ENCODE results near the gene IPP. TPM values are rescaled to one million over a fixed set of nuclear protein-coding genes. Genes with fewer than 3 reads are reported as not detected.

IPP gene
- polyA plus RNA-seq, result 10 to 100 TPM; 13.4 to 20.4 (median 17.6) TPM

DNA sequence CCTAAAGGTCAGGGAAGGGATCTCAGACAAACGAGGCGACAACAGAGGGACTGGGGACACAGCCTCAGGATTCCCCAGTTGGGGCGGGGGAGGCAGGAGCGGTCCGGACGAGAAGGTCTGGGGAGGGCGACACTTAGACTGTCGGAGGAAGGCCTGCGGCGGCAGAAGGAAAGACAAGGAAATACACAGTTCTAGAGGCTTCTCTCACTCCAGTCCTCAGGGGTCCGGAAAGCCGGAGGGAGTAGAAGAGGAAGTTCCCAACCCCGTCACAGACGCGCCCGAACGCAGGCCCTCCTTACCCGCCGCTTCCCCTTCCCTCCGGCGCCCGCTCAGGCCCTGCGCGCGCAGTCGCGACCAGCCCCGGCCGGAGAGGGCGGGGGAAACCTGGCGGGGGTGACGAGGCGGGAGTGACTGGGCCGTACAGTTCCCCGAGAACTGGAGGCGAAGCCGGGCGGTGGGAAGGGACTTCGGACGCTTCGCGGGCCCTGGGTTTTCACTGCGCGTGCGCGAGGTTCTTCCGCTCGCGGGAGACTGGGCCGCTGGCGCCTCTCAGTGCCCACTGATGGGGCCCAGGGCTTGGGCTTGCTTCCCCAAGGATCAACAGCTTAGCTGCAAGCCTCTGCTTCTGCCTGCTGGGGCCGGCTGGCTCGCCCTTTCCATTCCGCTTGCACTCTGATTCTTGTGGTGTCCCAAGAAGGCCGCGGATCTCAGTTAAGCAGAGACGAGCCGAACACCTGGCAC, at the start of gene IPP:
Gene IPP, minus strand, starts transcription at position 356 of the 741 bp plus-strand sequence. CDS start 4,242 bp downstream, outside the sequence.
- no peaks in the 10 kb centered on the region for H3K36me3 Mint-ChIP-seq
- H3K27ac Mint-ChIP-seq, result peak within 1 kb of the TSS; percentile 98 to 100 (median 99)
- peaks cover 9 to 12% (median 11%) of the 10 kb centered on the region in 3 donors for H3K27me3 Mint-ChIP-seq (ENCODE audit: low read depth in 3 of 3)
- H3K4me3 Mint-ChIP-seq, result peak within 1 kb of the TSS; percentile 93 to 100 (median 98)
- peak; percentile 95 to 96 (median 96) for DNase-seq
- peaks cover 0 to 5% (median 0%) of the 10 kb centered on the region in 6 donors for H3K9me3 Mint-ChIP-seq
- peaks cover 20 to 40% of the 10 kb centered on the region in 2 donors for H3K4me1 Mint-ChIP-seq

DNA sequence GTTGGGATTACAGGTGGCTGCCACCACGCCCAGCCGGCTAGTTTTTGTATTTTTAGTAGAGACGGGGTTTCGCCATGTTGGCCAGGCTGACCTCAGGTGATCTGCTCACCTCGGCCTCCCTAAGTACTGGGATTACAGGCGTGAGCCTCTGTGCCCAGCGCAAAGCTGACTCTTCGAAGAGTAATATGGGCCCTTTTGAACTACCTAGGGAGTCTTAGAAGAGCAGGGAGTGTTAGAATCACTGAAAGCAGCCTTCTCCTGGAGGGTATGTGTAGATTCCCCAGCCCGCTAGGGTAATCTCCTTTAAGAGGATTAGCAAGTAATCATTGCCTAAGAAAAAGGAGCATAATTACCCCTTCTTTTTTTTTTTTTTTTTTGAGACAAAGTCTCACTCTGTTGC, 46.5 kb upstream of the IPP start:
- no peaks in the 10 kb centered on the region for H3K9me3 Mint-ChIP-seq
- no peak overlapping the region for H3K4me3 Mint-ChIP-seq
- H3K36me3 Mint-ChIP-seq, result no peaks in the 10 kb centered on the region
- peaks cover 2 to 7% (median 3%) of the 10 kb centered on the region in 3 donors for H3K27me3 Mint-ChIP-seq (ENCODE audit: low read depth in 3 of 3)
- no peaks in the 10 kb centered on the region for H3K4me1 Mint-ChIP-seq
- no peak for DNase-seq
- no peak overlapping the region for H3K27ac Mint-ChIP-seq

DNA sequence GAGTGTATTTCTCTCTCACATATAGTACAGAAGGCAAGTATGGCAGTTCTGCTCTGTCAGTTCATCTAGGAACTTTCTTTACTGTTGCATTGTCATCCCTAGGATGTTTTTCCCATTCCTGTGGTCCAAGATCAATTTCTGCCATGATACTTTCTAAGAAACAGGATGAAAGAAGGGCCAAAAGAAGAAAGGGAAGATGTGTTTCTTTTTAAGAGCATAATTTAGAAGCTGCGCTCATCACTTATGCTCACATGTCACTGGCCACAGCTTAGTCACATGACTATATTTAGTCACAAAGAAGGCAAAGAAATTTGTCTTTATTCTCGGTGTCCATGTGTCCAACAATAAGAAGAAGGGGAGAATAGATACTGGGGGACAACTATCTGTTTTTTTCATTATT, 45.9 kb upstream of the IPP start:
- Mint-ChIP-seq H3K4me1 (no peaks in the 10 kb centered on the region), H3K9me3 (no peaks in the 10 kb centered on the region), H3K27me3 (ENCODE audit: low read depth in 3 of 3) (peaks cover 2 to 7% (median 3%) of the 10 kb centered on the region in 3 donors), H3K4me3 (no peak overlapping the region), H3K27ac (no peak overlapping the region), H3K36me3 (no peaks in the 10 kb centered on the region)
- no peak for DNase-seq

DNA sequence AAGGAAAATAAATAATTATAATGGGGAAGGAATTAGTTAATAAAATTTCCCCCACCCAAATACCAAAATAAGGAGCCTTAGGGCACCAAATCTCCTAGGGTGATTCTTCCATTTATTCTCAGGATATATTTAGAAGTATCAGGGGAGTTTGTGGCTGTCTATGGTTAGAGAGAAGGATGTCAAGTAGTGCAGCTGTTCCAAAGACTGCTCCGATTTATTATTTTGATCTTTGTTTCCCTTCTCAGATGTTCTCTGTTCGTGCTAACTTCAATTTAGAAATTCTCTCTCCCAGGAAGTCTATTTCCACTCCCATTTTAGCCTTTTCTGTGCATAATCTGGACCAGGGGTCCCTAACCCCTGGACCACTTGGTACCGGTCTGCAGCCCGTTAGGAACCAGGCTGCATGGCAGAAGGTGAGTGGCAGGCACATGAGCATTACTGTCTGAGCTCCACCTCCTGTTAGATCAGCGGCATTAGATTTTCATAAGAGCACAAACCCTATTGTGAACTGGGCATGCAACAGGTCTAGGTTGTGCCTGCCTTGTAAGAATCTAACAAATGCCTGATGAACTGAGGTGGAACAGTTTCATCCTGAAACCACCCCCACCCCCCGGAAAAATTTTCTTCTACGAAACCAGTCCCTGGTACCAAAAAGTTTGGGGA, 43.6 kb upstream of the IPP start:
- no peaks in the 10 kb centered on the region for H3K36me3 Mint-ChIP-seq
- H3K27ac Mint-ChIP-seq, result no peak overlapping the region
- no peak for DNase-seq
- H3K4me3 Mint-ChIP-seq, result no peak overlapping the region
- H3K4me1 Mint-ChIP-seq, result no peaks in the 10 kb centered on the region
- peaks cover 0 to 7% (median 3%) of the 10 kb centered on the region in 3 donors for H3K27me3 Mint-ChIP-seq (ENCODE audit: low read depth in 3 of 3)
- H3K9me3 Mint-ChIP-seq, result no peaks in the 10 kb centered on the region

DNA sequence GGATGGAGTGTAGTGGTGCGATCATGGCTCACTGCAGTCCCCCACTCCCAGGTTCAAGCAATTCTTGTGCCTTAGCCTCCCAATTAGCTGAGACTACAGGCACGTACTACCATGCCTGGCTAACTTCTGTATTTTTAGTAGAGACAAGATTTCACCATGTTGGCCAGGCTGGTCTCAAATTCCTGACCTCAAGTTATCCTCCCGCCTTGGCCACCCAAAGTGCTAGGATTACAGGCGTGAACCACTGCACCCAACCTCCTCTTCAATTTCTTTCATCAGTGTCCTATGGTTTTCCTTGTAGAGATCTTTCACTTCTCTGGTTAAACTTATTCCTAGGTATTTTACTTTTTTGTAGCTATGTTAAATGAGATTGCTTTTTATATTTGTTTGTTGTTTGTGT, 42.3 kb upstream of the IPP start:
- no peak for DNase-seq
- Mint-ChIP-seq H3K27ac (no peak overlapping the region), H3K36me3 (no peaks in the 10 kb centered on the region), H3K27me3 (ENCODE audit: low read depth in 3 of 3) (peaks cover 0 to 7% (median 4%) of the 10 kb centered on the region in 3 donors), H3K4me3 (no peak overlapping the region), H3K9me3 (no peaks in the 10 kb centered on the region), H3K4me1 (no peaks in the 10 kb centered on the region)

DNA sequence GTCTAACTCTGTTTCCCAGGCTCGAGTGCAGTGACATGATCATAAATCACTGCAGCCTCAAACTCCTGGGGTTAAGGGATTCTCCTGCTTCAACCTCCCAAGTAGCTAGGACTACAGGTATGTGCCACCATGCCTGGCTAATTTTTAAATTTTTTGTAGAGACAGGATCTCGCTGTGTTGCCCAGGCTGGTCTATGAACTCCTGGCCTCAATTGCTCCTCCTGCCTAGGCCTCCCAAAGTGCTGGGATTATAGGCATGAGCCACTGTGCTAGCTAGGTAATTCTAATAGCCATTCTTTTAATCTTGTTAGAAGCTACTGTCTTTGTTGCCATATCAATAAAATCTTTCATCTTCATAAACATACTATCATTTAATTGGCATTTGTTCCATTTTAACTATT, 39.1 kb upstream of the IPP start:
- Mint-ChIP-seq H3K27ac (no peak overlapping the region), H3K36me3 (peaks cover 0 to 4% (median 0%) of the 10 kb centered on the region in 3 donors), H3K4me1 (peaks cover 9 to 12% of the 10 kb centered on the region in 2 donors), H3K4me3 (no peak overlapping the region), H3K27me3 (ENCODE audit: low read depth in 3 of 3) (peaks cover 2 to 10% (median 3%) of the 10 kb centered on the region in 3 donors), H3K9me3 (no peaks in the 10 kb centered on the region)
- no peak for DNase-seq

DNA sequence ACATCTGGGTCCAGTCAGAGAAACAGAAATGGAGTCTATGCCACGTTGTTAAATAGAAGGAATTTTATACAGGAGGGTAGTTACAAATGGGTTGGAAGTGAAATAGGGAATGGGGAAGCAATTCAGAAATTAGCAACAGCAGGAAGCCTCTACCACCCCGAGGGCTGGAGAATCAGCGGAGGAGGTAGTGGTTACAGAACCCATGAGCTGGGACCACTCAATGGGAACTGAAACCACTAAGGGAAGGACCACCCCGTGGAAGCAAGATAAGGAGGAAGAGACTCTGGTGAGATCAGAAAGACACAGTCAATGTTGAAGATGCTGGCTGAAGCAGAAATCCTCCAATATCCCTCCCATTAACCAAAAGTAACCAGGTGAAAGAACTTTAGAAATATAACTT, 37.5 kb upstream of the IPP start:
- H3K4me1 Mint-ChIP-seq, result peaks cover 9 to 12% of the 10 kb centered on the region in 2 donors
- peaks cover 2 to 12% (median 5%) of the 10 kb centered on the region in 3 donors for H3K27me3 Mint-ChIP-seq (ENCODE audit: low read depth in 3 of 3)
- no peaks in the 10 kb centered on the region for H3K9me3 Mint-ChIP-seq
- no peak overlapping the region for H3K4me3 Mint-ChIP-seq
- DNase-seq, result no peak
- H3K36me3 Mint-ChIP-seq, result peaks cover 0 to 4% (median 0%) of the 10 kb centered on the region in 3 donors
- H3K27ac Mint-ChIP-seq, result no peak overlapping the region

DNA sequence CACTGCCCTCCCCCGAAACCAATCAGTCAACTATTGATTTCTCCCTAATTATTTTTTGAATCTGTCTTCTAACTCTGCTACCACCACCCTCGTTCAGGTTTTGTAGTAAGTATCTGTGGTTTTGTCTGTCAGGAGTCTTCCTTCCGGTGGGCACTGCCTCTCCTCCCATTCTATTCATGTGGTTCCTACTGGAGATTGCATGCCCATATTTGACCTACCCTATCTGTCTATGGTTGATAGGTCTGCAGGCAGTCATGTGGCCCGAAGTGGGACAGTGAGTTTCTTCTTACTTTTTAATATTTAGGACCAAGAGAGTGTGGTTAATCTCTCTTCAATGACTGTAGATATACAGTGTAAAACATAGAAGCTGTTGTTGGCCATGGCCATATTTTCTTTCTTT, 35.1 kb upstream of the IPP start:
- peak overlapping the region in 4 of 6 donors; percentile 32 to 69 (median 38) for H3K27ac Mint-ChIP-seq
- peaks cover 9 to 12% of the 10 kb centered on the region in 2 donors for H3K4me1 Mint-ChIP-seq
- H3K27me3 Mint-ChIP-seq (ENCODE audit: low read depth in 3 of 3), result peaks cover 5 to 7% (median 5%) of the 10 kb centered on the region in 3 donors
- H3K36me3 Mint-ChIP-seq, result peaks cover 0 to 4% (median 0%) of the 10 kb centered on the region in 3 donors
- H3K4me3 Mint-ChIP-seq, result peak overlapping the region; percentile 54 to 83 (median 78)
- no peaks in the 10 kb centered on the region for H3K9me3 Mint-ChIP-seq
- peak; percentile 10 to 38 (median 32) for DNase-seq

DNA sequence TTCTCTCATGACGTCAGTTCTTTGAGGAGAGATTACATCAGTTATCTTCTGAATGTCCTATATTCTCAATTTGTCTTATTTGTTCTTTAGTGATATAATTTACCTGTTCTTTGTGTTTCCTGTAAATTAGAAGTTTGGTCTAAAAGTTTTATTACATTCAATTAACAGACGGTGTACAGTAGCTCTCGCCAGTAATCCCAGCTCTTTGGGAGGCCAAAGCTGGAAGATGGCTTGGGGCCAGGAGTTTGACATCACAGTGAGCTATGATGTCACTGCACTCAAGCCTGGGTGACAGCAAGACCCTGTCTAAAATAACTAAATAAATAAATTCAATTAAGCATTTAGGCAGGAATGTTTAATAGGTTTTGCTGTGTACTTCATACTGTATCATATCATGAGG, 25.3 kb upstream of the IPP start:
- H3K27me3 Mint-ChIP-seq (ENCODE audit: low read depth in 3 of 3), result peaks cover 0 to 2% (median 2%) of the 10 kb centered on the region in 3 donors
- no peak for DNase-seq
- H3K4me1 Mint-ChIP-seq, result peaks cover 0 to 1% of the 10 kb centered on the region in 2 donors
- H3K27ac Mint-ChIP-seq, result no peak overlapping the region
- no peak overlapping the region for H3K4me3 Mint-ChIP-seq
- H3K9me3 Mint-ChIP-seq, result no peaks in the 10 kb centered on the region
- H3K36me3 Mint-ChIP-seq, result no peaks in the 10 kb centered on the region

DNA sequence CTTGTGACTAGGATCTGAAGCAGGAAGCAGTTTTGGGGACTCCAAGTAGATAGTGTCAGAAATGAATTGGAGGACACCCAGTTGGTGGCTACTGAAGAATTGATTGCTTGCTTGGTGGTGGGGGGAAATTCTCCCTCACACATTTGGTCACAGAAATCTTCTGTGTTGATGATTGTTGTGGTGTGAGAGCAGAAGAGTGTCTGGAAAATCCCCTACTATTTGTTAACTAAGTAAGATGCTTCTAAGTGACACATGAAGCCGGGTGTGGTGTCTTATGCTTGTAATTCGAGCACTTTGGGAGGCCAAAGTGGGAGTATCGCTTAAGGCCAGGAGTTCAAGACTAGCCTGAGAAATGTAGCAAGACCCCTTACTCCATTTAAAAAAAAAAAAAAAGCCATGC, 22.5 kb upstream of the IPP start:
- H3K4me3 Mint-ChIP-seq, result no peak overlapping the region
- no peaks in the 10 kb centered on the region for H3K27me3 Mint-ChIP-seq (ENCODE audit: low read depth in 3 of 3)
- peaks cover 0 to 1% of the 10 kb centered on the region in 2 donors for H3K4me1 Mint-ChIP-seq
- DNase-seq, result no peak
- H3K36me3 Mint-ChIP-seq, result no peaks in the 10 kb centered on the region
- no peaks in the 10 kb centered on the region for H3K9me3 Mint-ChIP-seq
- no peak overlapping the region for H3K27ac Mint-ChIP-seq

DNA sequence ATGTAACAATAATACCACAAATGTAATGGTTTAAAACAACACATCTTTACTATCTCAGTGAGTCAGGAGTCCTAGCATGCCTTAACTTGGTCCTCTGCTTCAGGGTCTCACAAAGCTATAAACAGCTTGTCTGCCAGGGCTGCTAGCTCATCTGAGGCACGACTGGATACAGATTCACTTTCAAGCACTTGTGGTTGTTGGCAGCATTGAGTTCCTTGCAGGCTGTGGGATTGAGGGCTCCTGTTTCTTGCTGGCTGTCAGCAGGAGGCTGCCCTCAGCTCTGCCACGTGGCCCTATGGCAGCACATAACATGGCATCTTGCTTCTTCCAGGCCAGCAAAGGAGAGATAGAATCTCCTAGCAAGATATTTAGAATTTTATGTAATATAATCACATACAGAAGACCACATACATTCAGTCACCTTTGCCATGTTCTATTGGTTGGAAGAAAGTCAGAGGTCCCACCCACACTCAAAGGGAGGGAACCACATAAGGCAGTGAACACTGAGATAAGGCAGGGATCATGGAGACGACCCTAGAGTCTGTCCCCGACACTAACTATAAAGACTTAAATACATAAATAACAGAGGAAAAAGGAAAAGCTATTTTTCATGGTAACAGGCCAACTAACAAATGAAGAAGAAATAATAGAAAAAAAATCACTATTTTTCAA, 18.9 kb upstream of the IPP start:
- no peak for DNase-seq
- Mint-ChIP-seq H3K4me3 (no peak overlapping the region), H3K4me1 (peaks cover 0 to 1% of the 10 kb centered on the region in 2 donors), H3K27me3 (ENCODE audit: low read depth in 3 of 3) (no peaks in the 10 kb centered on the region), H3K27ac (no peak overlapping the region), H3K36me3 (no peaks in the 10 kb centered on the region), H3K9me3 (no peaks in the 10 kb centered on the region)

DNA sequence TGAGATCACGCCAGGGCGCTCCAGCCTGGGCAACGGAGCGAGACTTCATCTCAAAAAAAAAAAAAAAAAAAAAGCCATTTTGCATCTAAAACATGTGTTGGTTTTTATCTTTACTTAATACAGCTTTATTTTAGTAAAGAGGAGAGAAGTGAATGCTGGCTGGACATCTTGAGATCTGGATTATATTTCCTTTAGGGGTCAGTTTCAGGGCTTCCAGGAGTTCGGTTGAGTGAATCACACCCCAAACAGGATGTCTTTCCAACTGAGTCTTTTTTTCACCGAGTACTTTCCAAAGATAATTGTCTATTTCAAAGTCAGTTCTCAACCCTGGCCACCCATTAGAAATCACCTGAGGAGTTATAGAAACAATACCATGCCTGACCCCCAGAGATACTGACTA, 16.6 kb upstream of the IPP start:
- Mint-ChIP-seq H3K4me1 (no peaks in the 10 kb centered on the region), H3K27ac (peak overlapping the region in 1 of 6 donors; percentile 55), H3K27me3 (ENCODE audit: low read depth in 3 of 3) (peaks cover 0 to 2% (median 2%) of the 10 kb centered on the region in 3 donors)

DNA sequence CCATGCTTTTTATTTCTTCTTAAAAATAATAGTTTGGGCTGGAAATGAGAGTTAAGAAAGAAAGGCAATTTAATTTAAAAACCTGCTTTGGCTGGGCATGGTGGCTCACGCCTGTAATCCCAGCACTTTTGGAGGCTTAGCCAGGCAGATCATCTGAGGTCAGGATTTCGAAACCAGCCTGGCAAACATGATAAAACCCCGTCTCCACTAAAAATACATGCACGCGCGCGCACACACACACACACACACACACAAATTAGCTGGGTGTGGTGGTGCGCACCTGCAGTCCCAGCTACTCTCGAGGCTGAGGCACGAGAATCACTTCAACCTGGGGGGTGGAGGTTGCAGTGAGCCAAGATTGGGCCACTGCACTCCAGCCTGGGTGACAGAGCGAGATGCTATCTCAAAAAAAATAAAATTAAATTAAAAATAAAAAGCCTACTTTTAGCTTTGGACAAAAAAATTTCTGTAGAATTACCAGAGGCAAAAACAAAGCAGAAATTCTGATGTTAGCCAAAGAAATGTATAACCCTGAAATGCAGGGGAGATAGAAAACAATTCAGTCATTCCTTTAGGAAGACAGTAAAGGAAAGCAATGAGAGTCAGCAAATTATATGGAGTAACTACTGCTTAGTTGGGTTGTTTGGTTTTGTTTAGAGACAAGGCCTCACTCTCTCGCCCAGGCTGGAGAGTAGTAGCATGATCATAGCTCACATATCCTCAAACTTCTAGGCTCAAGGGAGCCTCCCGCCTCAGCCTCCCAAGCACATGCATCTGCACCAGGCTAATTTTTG, 15.7 kb upstream of the IPP start:
- H3K9me3 Mint-ChIP-seq, result no peaks in the 10 kb centered on the region
- no peaks in the 10 kb centered on the region for H3K4me1 Mint-ChIP-seq
- DNase-seq, result no peak
- no peaks in the 10 kb centered on the region for H3K36me3 Mint-ChIP-seq
- H3K4me3 Mint-ChIP-seq, result no peak overlapping the region
- peaks cover 0 to 2% (median 2%) of the 10 kb centered on the region in 3 donors for H3K27me3 Mint-ChIP-seq (ENCODE audit: low read depth in 3 of 3)
- H3K27ac Mint-ChIP-seq, result no peak overlapping the region

More for the DNA sequence above, 16.6 kb upstream of the IPP start:
- H3K9me3 Mint-ChIP-seq, result no peaks in the 10 kb centered on the region
- no peak for DNase-seq
- no peaks in the 10 kb centered on the region for H3K36me3 Mint-ChIP-seq
- H3K4me3 Mint-ChIP-seq, result no peak overlapping the region

Data from immature natural killer cell (primary cell).